GM19035 (cell line): ENCODE data around the gene ZDHHC7.

Experiments used
- ATAC-seq: cut with Tn5 transposase; IDR thresholded peaks from one replicate; pipeline ENCODE4 v1.9.1; 2021; ENCODE audit not compliant: unreplicated experiment

ZDHHC7 gene

DNA sequence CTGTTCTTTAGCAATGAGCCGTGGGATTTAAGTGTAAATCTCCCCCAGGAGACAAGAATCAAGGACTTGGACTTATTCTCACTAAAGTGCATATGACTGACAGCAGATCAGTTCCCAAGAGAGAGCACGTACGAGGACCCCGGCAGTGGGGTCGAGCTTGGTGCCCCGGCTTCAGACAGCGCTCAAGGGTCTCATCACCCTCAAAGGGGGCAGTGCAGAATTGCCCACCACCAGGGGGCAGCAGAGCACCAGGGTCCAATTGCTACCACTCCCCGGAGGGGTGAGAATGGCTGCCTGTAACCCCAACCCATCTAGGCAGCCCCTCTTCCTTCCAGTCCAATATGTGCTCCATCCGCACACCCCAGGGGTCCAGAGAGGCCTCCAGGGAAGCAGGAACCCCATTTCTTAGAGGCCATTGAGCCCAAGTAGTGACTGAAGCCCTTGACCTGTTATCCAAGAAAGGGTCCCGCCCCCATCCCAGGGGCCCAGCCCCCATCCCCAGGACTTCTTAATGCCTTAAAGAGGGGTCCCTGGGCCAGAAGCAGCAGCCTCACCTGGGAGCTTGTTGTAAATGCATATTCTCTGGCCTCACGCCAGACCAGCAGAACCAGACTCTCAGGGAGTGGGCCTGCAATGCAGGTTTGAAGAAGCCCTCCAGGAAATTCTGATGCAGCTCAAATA is 86.1 kb downstream of the ZDHHC7 start:
- ATAC-seq = no peak

DNA sequence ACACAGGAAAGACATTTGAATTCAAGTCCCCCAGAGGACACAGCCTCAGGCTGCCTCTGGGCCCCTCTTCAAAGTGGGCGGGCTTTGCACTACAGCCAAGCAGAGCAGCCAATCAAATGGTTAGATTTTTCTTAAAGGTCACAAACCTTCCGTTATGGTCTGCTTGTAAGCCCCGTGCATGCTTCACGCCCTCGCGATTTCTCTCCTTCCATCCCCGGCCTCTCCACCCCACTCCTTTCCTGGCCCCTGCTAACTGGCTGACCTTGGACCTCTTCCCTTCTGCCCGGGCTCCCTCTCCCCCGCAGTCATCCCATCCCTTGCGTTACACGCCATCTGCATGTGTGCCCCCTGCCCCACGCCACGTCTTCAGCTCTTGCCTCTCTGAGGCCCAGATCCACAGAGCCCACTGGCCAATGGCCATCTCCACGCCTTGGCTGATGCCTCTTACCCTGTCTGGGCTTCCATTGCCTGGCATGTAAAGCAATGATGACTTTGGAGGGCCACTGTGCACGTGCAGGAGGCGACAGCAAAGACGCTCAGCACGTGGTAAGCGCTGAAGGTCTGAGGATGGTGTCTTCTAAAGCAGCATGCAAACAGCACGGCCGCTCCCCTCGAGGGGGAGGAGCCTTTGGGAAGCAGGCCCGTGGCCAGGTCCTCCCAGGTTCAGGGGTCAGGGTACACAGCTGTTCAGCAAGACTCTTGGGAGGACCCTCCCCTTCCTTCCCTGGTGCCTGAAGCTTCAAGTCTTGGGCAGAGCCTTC is 86.8 kb downstream of the ZDHHC7 start:
- no peak for ATAC-seq
